ENCODE data around the gene LYST. TPM values are rescaled to one million over a fixed set of nuclear protein-coding genes. Genes with fewer than 3 reads are reported as not detected.

Gene LYST
- total and polyA plus RNA-seq, 2 of the 8 experiments (the other 6 are each of a cell fraction or from before 2014, with no cell fraction given), result 0.29 to 0.58 TPM

DNA sequence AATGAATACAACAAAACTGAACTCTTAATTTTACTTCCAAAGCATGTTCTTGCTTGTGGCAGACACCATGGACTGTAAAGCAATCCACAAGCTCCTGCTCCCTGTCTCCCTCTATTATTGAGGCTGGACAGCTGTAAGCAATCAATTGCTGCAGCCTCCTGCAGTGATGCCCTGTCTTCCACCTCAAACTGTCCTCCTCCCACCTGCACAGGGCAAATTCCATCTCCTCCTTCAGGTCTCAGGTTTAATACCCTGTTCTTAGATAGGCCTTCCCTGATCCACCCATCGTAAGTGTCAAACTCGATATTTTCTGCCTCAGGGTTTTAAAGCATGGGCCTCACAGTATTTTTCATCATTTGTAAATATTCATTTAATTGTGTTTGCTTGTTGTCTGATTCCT, 81.8 kb downstream of the LYST start:
- Histone ChIP-seq H2AFZ (ENCODE audit: low read length) (no peak overlapping the region; the same call in 1 of the 2 replicates), H3K27me3 (replicated peaks in 1 of 4; ENCODE audit: control insufficient read depth in 3 of 4, extremely low read depth in 1 of 4, insufficient read depth in 3 of 4, low read length in 3 of 4) (no peaks in the 10 kb centered on the region), H2BK20ac (ENCODE audit: low read length) (no peak overlapping the region), H2BK5ac (ENCODE audit: low read depth, low read length) (no peak overlapping the region), H3K4me1 (replicated peaks in 1 of 4; ENCODE audit: control insufficient read depth in 3 of 4, insufficient read depth in 4 of 4, low read length in 3 of 4) (no peaks in the 10 kb centered on the region), H3K4me3 (ENCODE audit: extremely low read depth in 1 of 4, insufficient read depth in 2 of 4, low read depth in 3 of 4, low read length in 4 of 4) (no peak overlapping the region), H4K91ac (replicated peaks; ENCODE audit: insufficient read length, low read length) (no peak overlapping the region), H4K8ac (ENCODE audit: extremely low read depth, insufficient read depth, low read length) (no peak overlapping the region), H3K9me3 (ENCODE audit: insufficient read depth in 2 of 2, low read depth in 1 of 2, low read length in 1 of 2) (no peaks in the 10 kb centered on the region), H2BK15ac (ENCODE audit: low read length) (no peak overlapping the region), H3K27ac (ENCODE audit: low read depth, low read length) (no peak overlapping the region), H4K20me1 (replicated peaks in 1 of 2; ENCODE audit: control insufficient read depth in 1 of 2, insufficient read depth in 2 of 2, low read length in 2 of 2) (no peaks in the 10 kb centered on the region), H2BK12ac (ENCODE audit: low read depth, low read length) (no peak overlapping the region), H4K5ac (ENCODE audit: insufficient read length, low read depth, low read length) (no peak overlapping the region), H3K79me1 (ENCODE audit: low read depth, low read length) (no peaks in the 10 kb centered on the region), H3K56ac (replicated peaks; ENCODE audit: insufficient read length, low read depth, low read length) (no peak overlapping the region), H3K79me2 (ENCODE audit: control insufficient read depth in 1 of 2, insufficient read depth in 2 of 2, low read length in 2 of 2) (no peaks in the 10 kb centered on the region), H3K18ac (ENCODE audit: extremely low read depth, low read length) (no peak overlapping the region), H2BK120ac (replicated peaks; ENCODE audit: low read depth, low read length) (no peak overlapping the region), H3K4me2 (ENCODE audit: insufficient read depth in 1 of 2, low read depth in 2 of 2, low read length in 2 of 2) (no peak overlapping the region), H2AK5ac (ENCODE audit: low read depth, low read length) (no peak overlapping the region), H3K23me2 (ENCODE audit: low read depth, low read length) (no peaks in the 10 kb centered on the region), H3K23ac (ENCODE audit: insufficient read length) (no peak overlapping the region), H3K36me3 (ENCODE audit: control insufficient read depth in 2 of 4, insufficient read depth in 4 of 4, low read length in 3 of 4) (no peaks in the 10 kb centered on the region), H3K4ac (replicated peaks; ENCODE audit: insufficient read length, low read depth, low read length) (no peak overlapping the region), H3K9ac (replicated peaks in 1 of 4; ENCODE audit: extremely low read depth in 1 of 4, low read depth in 3 of 4, low read length in 3 of 4) (no peak overlapping the region), H3K14ac (ENCODE audit: insufficient read length) (no peak overlapping the region)
- ChIA-PET CTCF (ENCODE audit: partially characterized antibody) (interaction anchor here (0.8 to 4.1 kb wide), 18 partner anchors 9 to 343 kb away, joined by 3 to 19 read pairs (median 5); partner anchors contain the start of gene B3GALNT2), POLR2A (ENCODE audit: partially characterized antibody) (no interaction called here)
- no peak for TF ChIP-seq EZH2 (IDR thresholded peaks at IDR 0.05; ENCODE audit: low read depth, low read length, severe bottlenecking)
- WGBS, 2 experiments (ENCODE audit: extremely low coverage in 1 of 2, insufficient coverage in 1 of 2, insufficient read length in 1 of 2, insufficient replicate concordance in 2 of 2, low coverage in 1 of 2, low lambda C conversion rate in 2 of 2, missing lambda C conversion rate in 1 of 2), result 96% methylated on average over 2 of the region's 2 CpGs; no CpG with 5 or more reads in 1 of the 2 experiments
- FAIRE-seq, result no peak
- DNase-seq (ENCODE audit: low read depth in 1 of 2, low spot score in 2 of 2), result no peak

Measured in H1 (cell line).